NCI-H69 (cell line): Measurements from ENCODE around the gene ANKRD44.

Source experiments
- DNase-seq: peaks from one replicate; lab custom pipeline; 2025; lab: John Stamatoyannopoulos, UW

ANKRD44 gene

DNA sequence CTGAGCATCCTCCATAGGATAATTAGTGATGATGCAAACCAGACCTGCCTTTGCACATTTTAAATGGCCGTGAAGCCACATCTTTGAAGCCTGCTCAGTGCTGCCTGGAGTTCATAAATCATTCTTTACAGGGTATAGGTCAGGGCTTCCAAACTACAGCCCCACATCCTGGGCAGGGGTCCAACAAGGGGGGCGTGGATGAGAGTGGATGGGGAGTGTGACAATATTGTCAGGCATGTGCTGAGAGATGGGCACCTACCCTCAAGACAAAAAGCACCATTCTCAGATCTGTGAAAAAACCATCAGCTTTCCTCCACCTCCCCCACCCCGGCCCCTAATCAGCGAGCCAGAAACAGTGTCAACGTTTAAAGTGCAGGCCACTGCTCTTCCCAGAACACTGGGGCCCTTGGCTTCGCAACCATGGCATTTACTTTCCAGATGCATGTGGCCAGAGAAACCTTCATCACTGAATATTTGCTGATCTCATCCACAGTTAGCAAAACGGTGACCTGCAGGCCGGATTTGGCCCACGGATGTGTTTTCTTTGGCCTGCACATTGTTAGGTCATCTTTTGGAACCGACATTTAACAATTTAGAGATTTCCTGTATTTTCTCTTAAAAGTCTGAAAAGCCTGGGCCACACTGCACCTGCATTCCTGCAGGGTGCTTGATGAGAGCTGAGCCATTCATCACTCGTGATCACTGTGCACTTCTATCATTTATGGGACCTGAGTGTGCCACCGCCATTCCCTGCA lies 130.7 kb downstream of the ANKRD44 start:
- DNase-seq, result no peak

GRCh38 chr2:197176522-197176921 lies 134.1 kb downstream of the ANKRD44 start:
- DNase-seq, result no peak

GRCh38 chr2:197174539-197175094 lies 136.0 kb downstream of the ANKRD44 start:
- peak; percentile 21 for DNase-seq

- no peak for DNase-seq
Measured at GRCh38 chr2:197171582-197171981, 139.0 kb downstream of the ANKRD44 start.

DNA sequence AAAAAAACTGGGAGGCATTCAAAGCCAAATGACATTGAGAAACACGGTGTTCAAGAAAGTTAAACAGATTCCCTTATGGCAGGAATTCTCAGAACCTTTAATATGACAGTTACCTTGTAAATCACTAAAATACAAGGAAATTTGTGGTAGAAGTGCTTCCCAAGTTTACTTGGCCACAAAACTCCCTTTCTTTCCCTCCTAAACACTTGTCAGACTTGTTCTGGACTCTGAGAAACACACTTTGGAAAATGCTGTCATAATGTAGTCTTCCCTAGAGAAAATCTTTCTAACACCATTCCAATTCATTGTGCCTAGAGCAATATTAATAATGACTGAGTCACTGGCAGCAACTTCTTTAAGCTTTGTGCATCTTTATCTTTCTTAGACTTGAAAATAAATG lies 140.4 kb downstream of the ANKRD44 start:
- DNase-seq, result no peak

GRCh38 chr2:197168705-197169104 lies 141.9 kb downstream of the ANKRD44 start:
- peak; percentile 79 for DNase-seq

- no peak for DNase-seq
Measured at GRCh38 chr2:197167608-197168314, 142.8 kb downstream of the ANKRD44 start.

GRCh38 chr2:197165020-197165419 lies 145.6 kb downstream of the ANKRD44 start:
- DNase-seq, result no peak

- no peak for DNase-seq
Measured at GRCh38 chr2:197164141-197164754, 146.3 kb downstream of the ANKRD44 start.

DNA sequence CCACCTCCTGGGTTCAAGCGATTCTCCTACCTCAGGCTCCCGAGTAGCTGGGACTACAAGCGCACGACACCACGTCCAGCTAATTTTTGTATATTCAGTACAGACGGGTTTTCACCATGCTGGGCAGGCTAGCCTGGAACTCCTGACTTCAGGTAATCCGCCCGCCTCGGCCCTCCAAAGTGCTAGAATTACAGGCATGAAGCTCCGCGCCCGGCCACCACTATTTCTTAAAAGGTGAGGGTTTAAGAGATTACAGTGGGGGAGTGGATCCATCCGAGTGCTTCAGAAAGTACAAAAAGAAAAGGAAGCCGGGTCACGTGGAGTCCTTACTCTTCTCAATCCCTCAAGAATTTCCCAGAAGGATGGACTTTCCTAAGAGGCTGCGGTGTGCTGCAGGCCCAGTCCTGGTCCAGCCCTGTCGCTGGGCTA lies 146.9 kb downstream of the ANKRD44 start:
- no peak for DNase-seq

- no peak for DNase-seq
Measured at GRCh38 chr2:197161774-197162173, 148.8 kb downstream of the ANKRD44 start.

GRCh38 chr2:197159661-197160211 lies 150.8 kb downstream of the ANKRD44 start:
- no peak for DNase-seq

- no peak for DNase-seq
Measured at GRCh38 chr2:197158591-197159550, 151.7 kb downstream of the ANKRD44 start.

DNA sequence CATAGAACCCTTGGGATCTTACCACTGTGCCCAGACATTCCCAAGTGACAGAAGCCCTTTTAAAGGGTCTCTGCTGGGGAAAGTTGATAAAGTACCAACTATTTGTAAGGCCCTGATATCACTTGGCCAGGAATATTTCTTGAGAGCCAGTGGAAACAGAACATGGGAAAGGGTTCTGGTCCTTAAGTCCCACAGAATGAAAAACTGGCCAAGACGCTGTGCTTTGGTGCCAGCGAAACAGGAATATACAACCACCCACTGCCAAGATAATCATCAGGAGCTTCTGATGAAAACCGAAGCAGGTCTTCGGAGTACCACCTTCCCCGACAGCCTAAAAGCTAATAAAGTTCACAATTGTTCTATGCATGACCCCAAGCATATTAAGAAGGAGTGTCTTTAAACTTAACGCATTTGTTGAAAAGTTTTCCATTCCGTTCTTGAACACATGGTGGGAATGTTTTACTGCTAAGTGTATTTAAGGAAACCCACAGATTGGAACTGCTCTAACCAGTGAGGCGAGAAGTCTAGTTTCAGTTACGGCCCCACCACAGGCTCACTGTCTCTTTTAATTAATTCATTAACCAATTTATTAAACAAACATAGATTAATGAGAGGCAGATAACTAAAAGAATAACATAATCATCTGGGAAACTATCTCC lies 152.6 kb downstream of the ANKRD44 start:
- DNase-seq, result no peak

DNA sequence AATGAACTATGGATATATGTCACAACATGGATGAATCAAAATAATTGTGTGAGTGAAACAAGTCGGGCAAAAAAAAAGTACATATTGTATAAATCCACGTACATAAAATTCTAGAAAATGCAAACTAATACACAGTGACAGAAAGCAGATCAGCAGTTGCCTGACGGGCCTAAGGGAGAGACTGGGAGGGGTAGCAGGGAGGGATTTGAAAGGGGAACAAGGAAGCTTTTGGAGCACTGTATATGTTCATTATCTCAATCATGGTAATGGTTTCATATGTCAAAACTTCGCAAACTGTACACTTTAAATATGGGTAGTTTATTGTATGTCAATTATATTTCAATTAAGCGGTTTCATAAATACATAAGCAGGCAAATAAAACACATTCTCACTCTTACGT lies 153.8 kb downstream of the ANKRD44 start:
- no peak for DNase-seq

- peak; percentile 28 for DNase-seq
Measured at GRCh38 chr2:197152451-197153228, 157.9 kb downstream of the ANKRD44 start.

GRCh38 chr2:197149546-197149945 lies 161.0 kb downstream of the ANKRD44 start:
- DNase-seq, result no peak

DNA sequence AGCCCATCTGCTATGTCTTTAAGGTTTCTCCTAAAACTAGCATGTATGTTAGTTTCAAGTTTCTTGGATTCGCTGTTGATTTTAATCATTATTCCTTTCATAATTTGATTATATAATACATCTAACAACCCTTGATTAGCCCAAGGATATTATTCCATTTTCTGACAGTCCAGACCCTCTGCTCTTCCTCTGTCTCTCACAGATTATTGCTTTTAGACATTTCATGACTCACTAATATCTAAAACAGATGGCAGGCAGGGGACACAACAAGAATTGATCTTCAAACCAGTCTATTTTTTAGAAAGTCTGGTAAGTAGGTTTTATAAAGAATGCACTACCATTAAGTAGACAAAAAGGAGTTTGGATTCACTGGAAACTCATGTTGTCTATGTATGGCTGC lies 162.2 kb downstream of the ANKRD44 start:
- DNase-seq, result no peak

- no peak for DNase-seq
Measured at GRCh38 chr2:197147942-197148341, 162.6 kb downstream of the ANKRD44 start.

- DNase-seq, result no peak
Measured at GRCh38 chr2:197146995-197147394, 163.6 kb downstream of the ANKRD44 start.
